ACC112 (cell line): ENCODE measurements around the gene ACOX3.
"Not testable (repeated sequence)": the region's sequence is repeated elsewhere in the genome, so short reads cannot be mapped to it uniquely, and the experiment has no call there.

Source experiments
- H2AFZ ChIP-seq: fragments of 200-600 bp; sonication (generic); one replicate; pipeline ENCODE4 v1.6.0; 2017; ENCODE audit warnings: antibody characterized with exemption, low read length; ENCODE audit not compliant: unreplicated experiment
- H3K27ac ChIP-seq: fragments of 200-600 bp; sonication (generic); 2 replicates; pipeline ENCODE4 v1.5.1; 2014; ENCODE audit warnings: low read depth, mild to moderate bottlenecking, antibody characterized with exemption, low read length, moderate library complexity
- H3K27me3 ChIP-seq: fragments of 200-600 bp; sonication (generic); 2 replicates; pipeline ENCODE4 v1.6.1; 2014; ENCODE audit warnings: mild to moderate bottlenecking, antibody characterized with exemption, low read length, moderate library complexity, mixed read lengths; ENCODE audit not compliant: insufficient read depth
- H3K36me3 ChIP-seq: fragments of 200-600 bp; sonication (generic); 2 replicates; pipeline ENCODE4 v1.6.1; 2016; ENCODE audit warnings: mild to moderate bottlenecking, antibody characterized with exemption, low read length, moderate library complexity, mixed read lengths; ENCODE audit not compliant: insufficient read depth
- H3K4me1 ChIP-seq: fragments of 200-600 bp; sonication (generic); one replicate; pipeline ENCODE4 v1.6.1; 2016; ENCODE audit warnings: low read length, mixed read lengths; ENCODE audit not compliant: insufficient read depth, unreplicated experiment, control insufficient read depth
- H3K4me3 ChIP-seq: fragments of 200-600 bp; sonication (generic); 2 replicates; pipeline ENCODE4 v1.5.1; 2014; ENCODE audit warnings: mild to moderate bottlenecking, low read depth, low read length
- H3K79me2 ChIP-seq: fragments of 200-600 bp; sonication (generic); one replicate; pipeline ENCODE4 v1.6.0; 2016; ENCODE audit warnings: low read length; ENCODE audit not compliant: control insufficient read depth, unreplicated experiment, insufficient read depth

The ACOX3 gene

DNA sequence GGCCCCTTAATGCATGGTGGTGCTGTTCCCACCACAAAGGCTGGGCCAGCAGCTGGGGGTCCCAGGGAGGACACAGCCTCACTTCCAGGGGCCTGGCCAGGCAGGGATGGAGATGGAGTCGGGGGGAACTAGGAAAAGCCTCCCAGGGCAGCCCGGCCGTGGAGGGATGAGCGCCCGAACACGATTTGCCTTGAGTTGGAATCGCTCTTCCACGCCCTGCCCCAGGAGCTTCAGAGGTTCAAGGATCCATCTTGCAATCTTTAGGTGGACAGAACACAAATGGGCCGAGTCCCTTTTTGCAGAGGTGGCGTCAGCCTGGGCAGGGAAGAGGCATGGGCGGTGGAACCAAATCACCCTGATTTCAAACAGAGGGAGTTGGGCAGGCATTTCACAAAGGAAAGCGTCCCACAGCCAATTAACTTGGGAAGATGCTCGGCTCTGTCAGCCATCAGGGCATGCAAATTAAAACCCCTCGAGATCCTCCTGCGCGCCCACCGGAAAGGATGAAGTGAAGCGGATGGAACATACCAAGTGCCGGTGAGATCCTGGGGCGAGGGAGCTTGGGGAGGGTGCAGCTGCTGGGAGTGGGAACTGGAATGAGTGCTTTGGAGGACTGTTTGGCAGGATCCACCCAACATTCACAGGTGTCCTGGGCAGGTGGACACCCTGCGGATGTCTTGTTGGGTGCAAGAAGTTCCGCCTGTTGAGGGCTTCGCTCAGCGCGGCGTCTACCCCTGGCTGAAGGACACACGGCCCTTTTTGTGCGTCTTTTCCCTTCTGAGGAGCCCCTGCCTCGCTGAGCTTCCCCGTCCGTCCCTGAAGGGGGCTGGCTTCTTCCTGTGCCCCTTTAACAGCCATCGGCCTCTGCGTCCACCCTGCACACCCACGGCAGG is 95.2 kb downstream of the ACOX3 start:
- Histone ChIP-seq H3K79me2 (no peaks in the 10 kb centered on the region), H3K36me3 (no peaks in the 10 kb centered on the region), H3K4me1 (no peaks in the 10 kb centered on the region), H3K27ac (no peak overlapping the region), H3K4me3 (no peak overlapping the region), H3K27me3 (peaks cover 4% of the 10 kb centered on the region; the same call in 1 of the 2 replicates), H2AFZ (no peak overlapping the region)

DNA sequence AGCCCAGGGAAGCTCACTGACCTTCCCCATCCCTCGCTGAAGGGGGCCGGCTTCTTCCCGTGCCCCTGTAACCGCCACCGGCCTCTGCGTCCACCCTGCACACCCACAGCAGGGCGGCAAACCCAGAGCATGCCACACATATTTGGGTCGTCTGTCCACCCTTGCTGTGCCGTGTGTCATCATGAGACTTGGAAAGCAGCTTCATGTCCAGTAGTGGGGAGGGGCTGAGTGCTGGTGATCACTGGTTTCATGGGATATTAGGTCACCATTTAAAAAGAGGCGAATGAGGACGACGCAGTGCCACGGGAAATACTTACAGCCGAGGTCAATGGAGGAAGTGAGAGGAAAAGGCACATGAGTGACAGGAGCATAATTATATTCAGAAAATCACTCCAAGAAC is 96.1 kb downstream of the ACOX3 start:
- no peak overlapping the region for H3K27ac ChIP-seq
- H3K27me3 ChIP-seq, result peaks cover 12% of the 10 kb centered on the region
- no peaks in the 10 kb centered on the region for H3K79me2 ChIP-seq
- H3K4me1 ChIP-seq, result no peaks in the 10 kb centered on the region
- no peaks in the 10 kb centered on the region for H3K36me3 ChIP-seq
- no peak overlapping the region for H2AFZ ChIP-seq
- H3K4me3 ChIP-seq, result no peak overlapping the region

DNA sequence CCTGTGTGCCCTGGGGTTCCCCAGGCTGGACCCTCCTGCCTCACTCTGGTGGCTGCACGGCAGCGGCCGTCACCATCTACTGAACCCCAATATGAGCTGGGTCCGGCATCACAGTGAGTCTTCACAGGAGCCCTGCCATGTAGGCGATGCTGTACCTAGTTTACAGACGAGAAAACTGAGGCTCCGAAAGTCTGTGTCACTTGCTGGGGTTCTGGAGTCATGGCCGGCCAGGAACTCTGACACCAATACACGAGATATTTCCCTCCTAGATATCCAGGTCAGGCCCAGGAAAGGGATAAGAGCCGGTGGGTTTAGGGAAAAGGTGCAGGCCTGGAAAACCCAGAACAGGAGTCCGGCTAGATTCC is 96.6 kb downstream of the ACOX3 start:
- H3K4me3 ChIP-seq, result no peak overlapping the region
- H3K36me3 ChIP-seq, result no peaks in the 10 kb centered on the region
- H3K79me2 ChIP-seq, result no peaks in the 10 kb centered on the region
- no peaks in the 10 kb centered on the region for H3K4me1 ChIP-seq
- peaks cover 17% of the 10 kb centered on the region for H3K27me3 ChIP-seq
- H2AFZ ChIP-seq, result no peak overlapping the region
- no peak overlapping the region for H3K27ac ChIP-seq

DNA sequence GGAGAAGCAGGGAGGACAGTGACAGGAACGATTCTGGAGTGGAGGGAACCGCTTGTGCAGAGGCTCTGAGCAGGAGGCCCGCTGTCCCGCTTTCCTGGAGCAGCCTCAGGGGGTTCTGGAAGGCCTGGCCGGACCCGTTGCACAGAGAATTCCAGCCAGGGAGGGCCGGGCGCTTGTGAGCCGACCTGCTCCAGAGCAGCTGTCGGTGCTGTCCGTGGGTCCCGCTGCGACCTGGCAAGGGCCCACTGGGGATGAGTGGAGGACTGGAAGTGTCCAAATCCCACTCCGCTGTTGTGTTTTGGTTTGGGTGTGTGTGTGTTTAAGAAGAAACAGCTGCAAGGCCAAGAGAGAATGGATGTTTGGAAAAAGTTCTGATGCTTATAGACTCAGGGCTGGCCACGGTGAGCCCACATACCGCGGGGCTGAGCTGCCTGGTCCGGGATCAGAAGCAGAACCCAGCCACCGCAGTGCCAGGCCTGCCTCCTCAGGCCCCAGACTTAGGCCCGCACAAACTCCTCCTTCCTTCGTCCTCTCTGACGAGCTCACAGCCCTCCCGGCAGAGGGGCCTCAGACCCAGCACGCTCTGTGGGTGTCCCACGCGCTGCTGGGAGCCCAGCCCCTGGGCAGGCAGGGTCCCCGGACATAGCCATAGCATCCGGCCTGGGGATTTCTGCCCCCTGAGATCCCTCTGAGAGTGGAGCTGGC is 97.1 kb downstream of the ACOX3 start:
- H3K27ac ChIP-seq, result no peak overlapping the region
- peaks cover 17% of the 10 kb centered on the region for H3K27me3 ChIP-seq
- H3K4me3 ChIP-seq, result no peak overlapping the region
- no peaks in the 10 kb centered on the region for H3K4me1 ChIP-seq
- H3K79me2 ChIP-seq, result no peaks in the 10 kb centered on the region
- H3K36me3 ChIP-seq, result no peaks in the 10 kb centered on the region
- H2AFZ ChIP-seq, result no peak overlapping the region

GRCh38 chr4:8342651-8343261 is 97.8 kb downstream of the ACOX3 start:
- Histone ChIP-seq H3K36me3 (no peaks in the 10 kb centered on the region), H3K4me1 (no peaks in the 10 kb centered on the region), H3K79me2 (no peaks in the 10 kb centered on the region), H3K27ac (no peak overlapping the region), H3K4me3 (no peak overlapping the region), H2AFZ (no peak overlapping the region), H3K27me3 (peaks cover 17% of the 10 kb centered on the region)

DNA sequence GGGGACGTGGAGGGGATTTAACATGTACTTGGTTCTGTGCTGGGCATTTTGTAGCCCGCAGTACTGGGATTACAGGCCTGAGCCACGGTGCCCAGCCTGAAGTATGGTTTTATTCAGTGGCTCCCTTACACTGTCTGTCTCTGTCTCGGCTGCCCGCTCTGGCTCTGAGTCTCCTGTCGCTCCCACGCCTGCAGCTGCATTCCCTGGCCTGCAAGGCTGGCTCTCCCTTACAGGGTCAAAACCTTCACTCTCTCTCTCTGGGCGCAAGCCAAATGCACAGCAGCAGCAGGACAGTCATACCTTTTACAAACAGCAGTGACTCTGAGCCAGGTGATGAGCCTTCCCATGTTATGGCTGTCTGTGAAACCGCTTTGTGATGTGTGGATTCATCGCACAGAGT is 98.8 kb downstream of the ACOX3 start:
- Histone ChIP-seq H3K4me3 (no peak overlapping the region), H3K79me2 (no peaks in the 10 kb centered on the region), H3K27ac (no peak overlapping the region), H3K27me3 (peaks cover 17% of the 10 kb centered on the region), H2AFZ (no peak overlapping the region), H3K4me1 (no peaks in the 10 kb centered on the region), H3K36me3 (no peaks in the 10 kb centered on the region)

- not testable (repeated sequence) for H3K79me2 ChIP-seq, H3K27ac ChIP-seq, H3K36me3 ChIP-seq, H3K4me1 ChIP-seq, H2AFZ ChIP-seq, H3K4me3 ChIP-seq
- peaks cover 17% of the 10 kb centered on the region for H3K27me3 ChIP-seq
These were observed 99.2 kb downstream of the ACOX3 start for GRCh38 chr4:8341281-8341680.

GRCh38 chr4:8340781-8341241 is 99.7 kb downstream of the ACOX3 start:
- H3K4me3 ChIP-seq, result no peak overlapping the region
- H3K27me3 ChIP-seq, result peaks cover 17% of the 10 kb centered on the region
- no peaks in the 10 kb centered on the region for H3K79me2 ChIP-seq
- no peaks in the 10 kb centered on the region for H3K4me1 ChIP-seq
- H3K36me3 ChIP-seq, result no peaks in the 10 kb centered on the region
- no peak overlapping the region for H3K27ac ChIP-seq
- H2AFZ ChIP-seq, result no peak overlapping the region

- H3K79me2 ChIP-seq, result no peaks in the 10 kb centered on the region
- no peaks in the 10 kb centered on the region for H3K36me3 ChIP-seq
- no peak overlapping the region for H3K27ac ChIP-seq
- no peak overlapping the region for H3K4me3 ChIP-seq
- H2AFZ ChIP-seq, result no peak overlapping the region
- no peaks in the 10 kb centered on the region for H3K4me1 ChIP-seq
- peaks cover 17% of the 10 kb centered on the region for H3K27me3 ChIP-seq
These were observed 102.1 kb downstream of the ACOX3 start for GRCh38 chr4:8338351-8338961.

DNA sequence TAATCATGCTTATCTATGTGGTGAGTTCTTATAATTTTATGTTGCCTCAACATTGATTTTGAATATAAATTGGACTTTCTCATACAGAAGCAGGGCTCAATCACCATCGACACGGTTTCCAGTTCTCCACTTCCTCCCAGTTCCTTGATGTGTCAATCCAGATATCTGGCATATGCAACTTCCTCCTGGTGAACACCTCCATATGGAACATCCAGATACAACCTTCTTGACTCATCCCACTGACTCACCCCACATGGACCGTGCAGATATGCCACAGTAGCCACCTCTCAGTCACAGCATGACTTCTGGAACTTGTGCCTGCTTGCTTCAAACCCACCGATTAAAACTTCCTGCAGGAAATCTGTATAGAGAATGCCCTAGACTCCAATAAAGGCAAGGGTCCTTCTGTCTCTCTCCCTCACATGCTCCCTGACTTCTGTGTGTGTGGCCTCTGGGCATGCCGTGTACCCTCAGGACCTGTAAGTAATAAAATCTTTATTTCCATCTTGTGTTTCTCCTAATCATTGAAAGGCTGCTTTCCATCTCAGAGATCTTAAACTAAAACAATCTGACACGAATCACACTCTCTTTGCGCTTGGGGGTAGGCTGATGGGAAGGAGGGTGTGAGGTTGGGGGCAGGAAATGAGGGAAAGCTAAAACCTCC is 104.0 kb downstream of the ACOX3 start:
- Histone ChIP-seq H2AFZ (no peak overlapping the region), H3K4me1 (no peaks in the 10 kb centered on the region), H3K36me3 (no peaks in the 10 kb centered on the region), H3K79me2 (no peaks in the 10 kb centered on the region), H3K27me3 (peaks cover 17% of the 10 kb centered on the region), H3K27ac (no peak overlapping the region), H3K4me3 (no peak overlapping the region)
